Measurements from ENCODE around the gene APP.

APP gene

DNA sequence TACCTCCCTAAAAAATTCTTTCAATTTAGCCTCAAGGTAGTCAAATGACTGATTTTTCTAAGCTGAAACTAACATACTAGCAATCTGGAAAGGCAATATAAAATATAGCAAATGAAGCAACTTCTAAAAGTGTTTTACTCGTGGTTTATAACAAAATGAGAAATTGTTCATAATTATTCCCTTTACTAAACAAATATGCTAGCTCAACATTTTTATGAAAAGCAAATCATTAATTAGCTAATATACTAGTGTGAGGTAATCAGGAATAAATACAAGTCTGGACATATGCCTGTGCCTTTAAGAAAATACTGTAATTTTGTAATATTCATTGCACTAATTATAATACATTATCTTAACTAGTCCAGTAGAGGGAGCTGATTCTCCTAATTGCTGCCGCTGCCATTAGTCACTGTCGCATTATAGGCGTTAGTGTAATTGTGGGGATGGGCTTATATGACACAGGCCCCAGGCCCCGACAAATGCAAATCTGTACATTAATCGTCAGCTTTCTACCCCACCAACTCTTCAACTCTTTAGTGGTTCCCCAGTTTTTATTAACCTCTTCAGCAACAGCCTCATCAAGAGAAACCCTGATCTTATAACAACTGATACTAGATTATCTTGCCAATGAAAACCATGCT, 274.9 kb downstream of the APP start:
- no peak for DNase-seq

DNA sequence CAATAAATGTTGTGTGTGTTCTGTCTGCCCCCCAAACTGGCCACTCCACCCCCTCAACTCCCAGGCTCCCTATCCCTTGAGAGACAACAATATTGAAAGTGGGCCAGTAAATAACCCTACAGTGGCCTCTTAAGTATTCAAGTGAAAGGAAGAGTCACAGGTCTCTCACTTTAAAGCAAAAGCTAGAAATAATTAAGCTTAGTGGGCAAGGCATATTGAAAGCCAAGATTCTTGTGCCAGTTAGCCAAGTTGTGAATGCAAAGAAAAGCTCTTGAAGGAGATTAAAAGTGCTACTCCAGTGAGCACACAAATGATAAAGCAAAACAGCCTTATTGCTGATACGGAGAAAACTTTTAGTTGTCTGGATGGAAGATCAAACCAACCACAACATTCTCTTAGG, 277.4 kb downstream of the APP start:
- DNase-seq = no peak

DNA sequence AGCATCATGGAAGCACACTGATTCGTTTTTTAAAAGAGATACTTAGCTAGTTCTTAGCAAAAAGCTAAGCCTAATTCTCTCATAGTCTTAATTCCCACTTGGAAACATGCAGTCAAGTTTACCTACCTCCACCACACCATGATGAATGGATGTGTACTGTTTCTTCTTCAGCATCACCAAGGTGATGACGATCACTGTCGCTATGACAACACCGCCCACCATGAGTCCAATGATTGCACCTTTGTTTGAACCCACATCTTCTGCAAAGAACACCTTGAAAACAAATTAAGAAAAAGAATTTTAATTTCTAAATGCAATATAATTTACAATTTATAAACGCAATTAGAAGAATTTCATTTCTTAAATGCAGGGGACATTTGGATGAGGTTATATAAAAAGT, 279.0 kb downstream of the APP start:
- no peak for DNase-seq

DNA sequence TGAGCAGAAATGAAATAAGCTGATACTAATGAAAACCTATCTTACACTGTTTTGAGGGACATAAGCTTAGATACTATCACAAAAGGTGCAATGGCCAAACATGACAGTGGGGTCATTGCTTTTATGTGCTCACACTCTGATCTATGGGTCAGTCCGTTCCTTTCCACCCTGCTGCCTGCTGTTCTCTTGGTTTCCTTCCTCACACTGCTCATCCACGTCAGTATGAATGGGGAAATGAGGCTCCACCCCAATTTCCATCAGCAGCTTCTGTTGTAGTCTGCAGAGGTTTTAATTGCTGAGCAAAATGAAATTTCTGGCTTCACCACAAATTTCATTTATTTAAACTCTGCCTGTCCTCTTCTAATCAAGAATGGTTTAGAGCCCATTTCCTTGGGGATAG, 280.6 kb downstream of the APP start:
- DNase-seq = no peak

DNA sequence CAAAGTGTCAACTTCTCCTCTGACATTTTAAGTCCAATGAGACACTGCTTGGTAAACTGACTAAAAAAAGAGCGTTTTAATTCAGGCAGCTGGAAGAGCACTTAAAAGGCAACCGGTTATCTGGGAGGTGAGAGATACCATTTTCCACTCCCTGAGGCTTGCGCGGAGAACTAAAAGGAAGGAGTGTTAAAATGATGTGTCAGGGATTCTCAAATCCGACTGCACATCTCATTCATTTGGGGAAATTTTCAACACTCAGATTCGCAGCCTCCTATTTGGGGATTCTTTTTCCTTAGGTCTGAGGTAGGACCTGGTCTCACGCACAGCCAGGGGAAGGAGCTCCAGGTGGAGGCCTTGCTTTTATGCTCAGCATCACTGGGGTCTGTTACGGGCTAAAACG, 281.9 kb downstream of the APP start:
- DNase-seq = no peak

DNA sequence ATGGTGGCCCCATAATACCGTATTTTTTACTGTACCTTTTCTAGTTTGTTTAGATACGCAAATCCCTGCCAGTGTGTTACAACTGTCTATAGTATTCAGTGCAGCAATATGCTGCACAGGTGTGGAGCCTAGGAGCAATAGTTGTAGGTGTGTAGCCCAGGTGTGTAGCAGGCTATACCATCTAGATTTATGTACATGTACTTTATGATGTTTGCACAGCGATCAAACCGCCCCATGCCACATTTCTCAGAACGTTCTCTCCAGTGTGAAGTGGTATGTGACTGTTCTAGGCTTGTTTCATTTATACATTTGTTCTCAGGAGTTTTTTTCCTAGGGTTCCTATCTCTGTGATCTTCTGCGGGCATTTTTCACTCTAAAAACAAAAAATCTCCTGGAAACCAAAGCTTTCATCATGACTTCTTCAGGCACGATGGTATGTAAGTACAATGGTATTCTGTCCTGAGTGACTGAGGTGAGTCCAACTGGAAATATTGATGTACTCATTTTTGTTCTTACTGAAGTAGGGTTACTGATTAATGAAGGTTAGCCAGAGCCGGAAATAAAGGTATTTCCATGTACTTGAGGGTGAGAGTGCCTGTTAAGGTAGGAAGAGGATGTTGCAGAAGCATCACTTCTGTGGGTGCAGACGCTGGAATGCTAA, 282.8 kb downstream of the APP start:
- no peak for DNase-seq

DNA sequence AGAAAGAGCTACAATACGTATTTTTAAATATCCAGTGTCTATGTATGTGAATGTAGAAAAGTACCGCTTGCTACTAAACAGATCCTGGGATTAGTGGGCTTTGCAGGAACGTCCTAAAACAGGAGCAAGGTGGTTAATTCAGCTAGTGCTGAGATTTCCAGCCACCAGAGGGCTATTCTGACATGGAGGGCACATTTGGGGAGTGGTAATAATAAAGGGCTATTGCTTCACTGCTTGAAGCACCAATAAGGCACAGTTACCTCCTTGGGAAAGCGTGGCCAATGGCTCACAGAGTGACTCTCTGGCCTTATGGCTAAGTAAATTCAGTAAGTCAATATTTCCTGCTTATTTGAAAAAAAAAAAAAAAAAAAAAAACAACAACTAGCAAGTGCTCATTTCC, 283.4 kb downstream of the APP start:
- DNase-seq = no peak

DNA sequence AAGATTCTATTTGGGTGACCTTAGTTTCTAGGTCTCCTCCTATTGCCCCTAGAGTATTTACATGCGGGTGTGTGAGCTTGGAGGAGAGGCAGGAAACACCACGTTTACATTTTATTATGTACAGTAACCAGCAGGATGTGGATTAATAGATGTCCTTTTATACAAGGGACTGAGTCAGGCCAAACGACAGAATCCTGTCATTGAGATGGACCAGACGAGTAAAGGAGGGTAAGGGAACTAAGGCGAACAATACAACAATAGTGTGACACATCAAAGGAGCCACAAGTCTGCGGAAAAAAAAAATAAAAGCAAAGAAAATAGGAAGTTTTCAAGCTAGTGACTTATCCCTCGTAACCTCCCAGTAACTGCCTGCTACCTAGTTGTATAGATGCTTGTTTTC, 284.7 kb downstream of the APP start:
- DNase-seq = no peak

DNA sequence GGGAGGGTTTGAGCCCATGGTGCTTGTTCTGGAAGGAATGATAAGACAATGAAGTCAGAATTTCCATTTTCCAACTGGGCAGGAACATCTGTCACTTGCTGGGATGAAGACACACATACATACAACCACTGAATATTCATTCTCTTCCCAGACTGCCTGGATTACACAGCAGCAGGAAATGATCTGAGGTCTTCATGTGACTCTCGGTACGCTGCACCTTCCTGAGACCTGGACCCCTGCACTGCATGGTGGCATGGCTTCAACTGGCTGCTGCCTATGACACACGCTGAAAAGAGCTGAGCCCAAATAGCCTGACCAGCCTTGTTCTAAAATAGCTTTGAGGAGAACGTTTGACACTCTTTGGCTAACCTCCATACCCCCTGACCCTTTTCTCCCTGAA, 285.2 kb downstream of the APP start:
- DNase-seq = no peak

DNA sequence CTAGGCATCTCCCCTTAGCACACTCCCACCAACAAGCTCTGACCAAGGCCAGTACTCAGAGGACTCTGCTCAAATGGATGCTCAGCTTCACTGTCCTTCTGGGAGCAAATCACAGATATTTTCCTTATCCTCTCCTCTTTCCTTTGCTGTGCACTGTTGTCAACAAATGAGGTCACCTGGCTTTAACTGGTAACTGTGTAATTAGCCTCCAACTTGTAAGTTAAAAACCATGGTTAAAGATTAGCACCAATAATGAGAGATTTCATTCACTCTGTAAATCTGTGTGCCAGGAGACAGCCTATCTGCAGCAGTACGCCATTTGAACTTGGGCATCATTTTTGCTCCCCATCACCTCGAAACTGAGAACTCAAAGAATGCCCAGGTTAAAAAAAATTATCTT, 286.3 kb downstream of the APP start:
- no peak for DNase-seq

DNA sequence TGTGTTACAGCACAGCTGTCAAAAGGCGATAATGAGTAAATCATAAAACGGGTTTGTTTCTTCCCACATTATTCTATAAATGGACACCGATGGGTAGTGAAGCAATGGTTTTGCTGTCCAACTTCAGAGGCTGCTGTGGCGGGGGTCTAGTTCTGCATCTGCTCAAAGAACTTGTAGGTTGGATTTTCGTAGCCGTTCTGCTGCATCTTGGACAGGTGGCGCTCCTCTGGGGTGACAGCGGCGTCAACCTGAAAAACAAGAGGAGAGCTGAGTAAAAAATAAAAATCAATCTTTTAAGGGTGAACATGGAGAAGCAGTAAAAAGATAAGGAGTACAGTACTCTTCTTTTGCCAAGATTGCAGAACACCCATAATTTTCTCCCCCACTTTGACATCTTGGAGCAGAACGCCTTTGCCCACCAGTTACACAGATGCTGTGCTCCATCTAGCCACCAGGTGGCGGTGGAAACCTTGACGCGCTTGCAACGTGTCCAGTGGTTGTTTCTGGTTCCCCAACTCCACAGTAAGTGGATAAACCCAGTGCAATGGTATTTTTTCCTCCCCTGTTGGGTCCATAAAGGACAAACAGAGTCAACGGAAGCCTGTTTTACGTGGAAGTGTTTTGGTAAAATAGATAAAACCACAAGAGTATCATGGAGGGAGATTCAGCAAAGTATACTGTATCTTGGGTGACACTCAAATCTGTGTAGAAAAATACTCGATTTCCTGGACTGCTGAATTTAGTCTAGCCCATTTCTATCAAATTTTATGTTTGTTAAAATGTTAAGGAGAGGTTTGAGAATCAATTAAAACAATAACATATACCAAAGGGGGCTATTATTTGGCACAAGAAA, 288.8 kb downstream of the APP start:
- DNase-seq = peak; percentile 28

DNA sequence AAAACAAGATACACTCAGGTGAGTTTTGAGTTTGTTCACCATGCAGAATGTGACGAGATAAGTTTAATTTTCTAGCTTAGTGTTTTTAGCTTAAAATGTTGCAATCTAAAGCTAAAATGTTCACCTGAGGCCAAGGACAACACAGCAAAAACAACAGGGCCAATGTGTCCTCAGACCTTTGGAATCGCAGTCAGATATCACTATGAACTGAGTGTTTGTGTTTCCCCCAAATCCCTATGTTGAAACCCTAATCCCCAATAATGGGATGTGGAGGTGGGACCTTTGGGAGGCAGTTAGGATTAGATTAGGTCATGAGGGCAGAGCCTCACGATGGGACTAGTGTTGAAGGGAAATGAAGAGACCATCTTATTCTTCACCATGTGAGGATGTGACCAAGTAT, 291.4 kb downstream of the APP start:
- no peak for DNase-seq

DNA sequence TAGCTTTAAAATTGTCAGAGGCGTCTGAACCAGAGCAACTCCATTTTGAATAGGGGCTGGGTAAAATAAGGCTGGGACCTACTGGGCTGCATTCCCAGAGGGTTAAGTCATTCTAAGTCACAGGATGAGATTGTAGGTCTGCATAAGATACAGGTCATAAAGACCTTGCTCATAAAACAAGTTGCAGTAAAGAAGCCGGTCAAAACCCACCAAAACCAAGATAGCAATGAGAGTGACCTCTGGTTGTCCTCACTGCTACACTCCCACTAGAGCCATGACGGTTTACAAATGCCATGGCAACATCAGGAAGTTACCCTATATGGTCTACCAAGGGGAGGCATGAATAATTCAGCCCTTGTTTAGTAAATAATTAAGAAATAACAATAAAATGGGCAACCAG, 292.2 kb downstream of the APP start:
- DNase-seq = no peak

DNA sequence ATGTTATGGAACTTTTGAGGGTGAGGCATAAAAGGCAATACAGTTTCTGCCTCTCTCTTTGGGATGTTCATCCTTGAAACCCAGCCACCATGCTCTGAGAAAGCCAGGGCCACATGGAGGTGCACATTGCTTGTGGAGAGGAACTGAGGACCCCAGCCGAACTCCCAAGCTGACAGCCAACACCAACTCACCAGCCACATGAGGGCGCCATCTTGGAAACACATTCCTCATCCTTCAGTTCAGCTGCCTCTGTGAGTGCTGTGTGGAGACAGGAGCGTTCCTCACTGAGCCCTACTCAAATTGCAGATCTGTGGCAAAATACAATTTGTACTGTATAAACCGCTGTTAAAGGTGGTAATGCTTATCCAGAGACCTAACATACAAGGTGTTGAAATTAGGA, 298.3 kb downstream of the APP start:
- DNase-seq = no peak

DNA sequence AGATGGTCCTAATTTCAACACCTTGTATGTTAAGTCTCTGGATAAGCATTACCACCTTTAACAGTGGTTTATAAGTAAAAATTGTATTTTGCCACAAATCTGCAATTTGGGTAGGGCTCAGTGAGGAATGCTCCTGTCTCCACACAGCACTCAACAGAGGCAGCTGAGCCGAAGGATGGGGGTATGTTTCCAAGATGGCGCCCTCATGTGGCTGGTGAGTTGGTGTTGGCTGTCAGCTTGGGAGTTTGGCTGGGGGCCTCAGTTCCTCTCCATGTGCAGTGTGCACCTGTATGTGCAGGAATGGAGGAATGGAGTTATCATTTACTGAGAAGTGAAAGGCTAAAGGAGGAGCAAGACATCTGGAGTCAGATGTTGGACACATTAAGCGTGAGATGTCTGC, 299.0 kb downstream of the APP start:
- DNase-seq = no peak

DNA sequence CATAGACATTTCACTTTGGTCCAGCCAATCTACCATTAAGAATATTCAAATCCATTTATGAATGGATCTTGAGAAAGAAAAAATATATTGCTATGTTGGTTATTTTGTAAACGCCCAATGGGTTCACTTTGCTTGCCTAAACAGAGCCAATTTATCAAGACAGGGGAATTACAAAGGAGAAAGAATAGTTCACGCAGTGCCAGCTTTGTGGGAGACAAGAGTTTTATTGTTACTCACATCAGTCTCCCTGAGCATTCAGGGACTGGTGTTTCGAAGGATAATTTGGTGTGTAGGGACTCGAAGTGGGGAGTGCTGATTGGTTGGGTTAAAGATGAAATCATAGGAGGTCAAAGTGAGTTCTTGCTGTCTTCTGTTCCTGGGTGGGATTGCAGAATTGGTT, 300.5 kb downstream of the APP start:
- no peak for DNase-seq

DNA sequence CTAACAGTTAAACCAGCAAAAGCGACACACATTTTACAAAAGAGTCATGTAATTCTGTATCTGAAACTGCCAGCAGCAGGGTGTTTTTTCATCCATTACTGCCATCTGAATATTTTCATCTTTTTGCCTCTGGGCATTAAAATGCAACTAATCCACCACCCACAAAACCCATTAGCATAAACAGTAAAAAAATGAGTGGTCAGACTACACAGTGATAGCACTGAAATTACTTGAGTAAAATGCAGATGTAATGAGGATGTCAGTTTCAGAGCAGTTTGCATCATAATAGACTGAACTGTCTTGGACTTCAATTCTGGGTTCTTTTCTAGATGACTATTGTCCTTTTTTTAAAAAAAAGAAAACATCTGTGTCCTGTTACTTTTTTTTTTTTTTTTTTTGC, 303.5 kb downstream of the APP start:
- no peak for DNase-seq

DNA sequence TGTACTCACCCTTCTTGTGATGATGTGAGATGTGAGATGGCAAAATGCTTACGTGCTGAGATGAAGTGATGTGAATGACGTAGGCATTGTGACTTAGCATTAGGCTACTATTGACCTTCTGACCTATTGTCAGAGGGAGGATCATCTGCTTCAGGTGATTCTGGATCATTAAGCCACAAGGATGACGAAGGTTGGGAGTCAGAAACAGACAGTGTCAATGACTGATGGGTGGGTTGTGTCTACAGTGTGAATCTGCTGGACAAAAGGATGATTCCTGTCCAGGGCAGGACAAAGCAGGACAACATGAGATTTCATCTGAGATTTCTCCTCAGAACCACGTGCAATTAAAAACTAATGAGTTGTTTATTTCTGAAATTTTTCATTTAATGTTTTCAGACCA, 306.8 kb downstream of the APP start:
- DNase-seq = no peak

DNA sequence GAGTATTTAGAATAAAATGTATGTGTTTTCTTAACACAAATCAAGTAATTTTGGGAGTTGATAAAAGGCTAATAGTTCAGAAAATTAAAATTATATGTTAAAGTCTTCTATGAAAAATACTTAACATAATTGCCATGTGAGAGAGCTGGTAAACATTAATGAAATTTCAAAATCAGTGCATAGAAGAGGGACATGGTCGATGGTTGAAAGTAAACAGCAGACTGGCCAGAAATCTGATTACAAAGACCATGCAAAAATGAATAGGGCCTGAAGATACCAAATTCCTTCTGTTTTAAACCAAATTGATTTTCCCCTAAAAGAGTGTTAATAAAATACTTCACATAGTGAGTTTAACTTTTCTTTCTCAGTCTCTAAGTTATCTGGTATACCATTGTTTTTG, 307.5 kb downstream of the APP start:
- no peak for DNase-seq

DNA sequence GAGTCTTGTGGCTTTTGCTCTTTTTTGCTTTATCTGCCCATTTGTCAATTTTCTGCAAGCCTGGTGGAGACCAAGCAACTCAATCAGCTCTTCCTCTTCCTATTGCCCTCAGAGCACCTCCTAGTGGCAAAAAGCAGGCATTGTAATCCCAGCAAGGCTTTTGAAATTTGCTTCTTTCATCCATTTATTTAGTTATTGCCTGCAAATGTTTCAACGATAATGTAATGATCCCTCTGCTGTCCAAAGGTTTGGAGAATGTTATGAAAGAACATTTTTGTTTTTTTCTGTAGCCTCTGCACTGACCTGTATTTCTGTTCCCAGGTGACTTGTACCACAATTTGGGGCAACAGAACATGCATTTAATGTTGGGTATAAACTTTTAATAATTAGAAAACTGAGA, 308.0 kb downstream of the APP start:
- DNase-seq = no peak

DNA sequence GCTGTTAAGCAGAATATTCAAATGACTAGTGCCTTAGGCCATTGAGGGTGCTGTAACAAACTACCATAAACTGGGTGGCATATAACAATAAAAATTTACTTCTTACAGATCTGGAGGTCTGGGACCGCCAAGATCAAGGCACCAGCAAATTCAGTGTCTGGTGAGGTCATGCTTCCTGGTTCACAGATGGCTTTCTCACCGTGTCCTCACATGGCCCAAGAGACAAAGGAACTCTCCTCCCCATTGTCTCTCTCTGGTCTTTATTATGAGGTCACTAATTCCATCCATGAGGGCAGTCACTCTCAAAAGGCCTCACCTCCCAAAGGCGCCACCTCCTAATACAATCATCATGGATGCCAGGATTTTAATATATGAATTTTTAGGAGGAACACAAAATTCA, 308.5 kb downstream of the APP start:
- no peak for DNase-seq

DNA sequence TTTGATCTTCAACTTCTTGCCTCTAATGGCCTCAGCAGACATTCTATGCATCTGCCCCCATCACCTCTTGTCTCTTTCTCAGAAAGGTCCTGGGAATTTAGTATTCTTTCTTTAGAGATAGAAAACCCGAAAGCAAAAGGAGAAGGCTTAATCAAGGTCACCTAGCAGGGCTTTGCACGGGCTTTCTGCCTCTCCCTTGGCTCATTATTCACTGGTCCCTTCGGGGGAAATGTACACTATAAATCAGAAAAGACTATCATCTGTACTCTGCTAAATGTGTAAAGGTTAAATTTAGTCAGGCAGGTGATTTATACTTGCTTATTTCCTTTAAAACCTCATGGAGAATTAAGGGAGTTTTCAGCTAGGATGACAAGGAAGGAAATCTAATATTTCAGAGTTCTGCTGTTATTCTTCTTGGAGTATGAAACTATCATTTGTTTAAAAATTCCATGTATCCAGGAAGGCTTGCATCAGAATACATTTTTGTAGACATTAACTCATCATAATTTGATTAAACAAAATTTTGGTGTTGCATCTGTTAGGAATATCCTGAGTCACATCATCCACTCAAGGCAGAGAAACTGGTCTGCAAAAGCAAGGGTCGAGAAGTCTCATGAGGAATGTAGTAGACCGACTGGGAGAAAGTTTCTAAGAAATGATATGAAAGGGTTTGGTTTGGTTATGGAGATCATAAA, 311.2 kb downstream of the APP start:
- no peak for DNase-seq

DNA sequence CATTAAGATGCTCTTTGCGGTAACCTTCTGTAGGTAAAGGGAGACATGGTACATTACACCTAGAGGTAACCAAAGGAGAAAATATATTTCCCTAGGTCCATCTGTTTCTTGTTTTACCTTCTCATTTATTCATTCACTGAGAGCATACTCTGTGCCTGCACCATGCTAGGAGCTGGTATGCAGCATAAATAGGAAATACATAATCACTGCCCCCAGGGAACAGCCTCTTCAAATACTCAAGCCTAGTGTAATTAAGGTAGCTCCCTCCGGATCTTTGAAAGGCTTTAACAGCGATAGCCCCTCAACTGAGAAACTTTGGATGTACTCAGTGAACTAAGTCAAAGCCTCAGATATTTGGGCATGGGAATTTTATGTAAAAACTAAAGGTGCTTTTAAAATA, 312.2 kb downstream of the APP start:
- DNase-seq = no peak
